SH-SY5Y (cell line): ENCODE results near the gene SLC9A4.

Experiments
- GATA2 ChIP-seq: IDR thresholded peaks from 2 replicates; pipeline ENCODE4 v1.6.1; 2011; ENCODE audit warnings: mild to moderate bottlenecking, low read depth, low read length
- GATA3 ChIP-seq: IDR thresholded peaks from 2 replicates; pipeline ENCODE4 v1.6.1; 2011; ENCODE audit warnings: low read depth, mild to moderate bottlenecking, low read length, moderate library complexity

GRCh38 chr2:102453501-102453900 is 19.5 kb upstream of the SLC9A4 start:
- TF ChIP-seq GATA2, result no peak
- no peak for TF ChIP-seq GATA3
